Testis (tissue), 3 donors: ENCODE measurements around the gene DTNB. TPM values are rescaled to one million over a fixed set of nuclear protein-coding genes. Genes with fewer than 3 reads are reported as not detected.

Source experiments
- DNase-seq: peaks from one replicate; pipeline ENCODE4 v3.0.0-alpha.2; 2019
- H3K27ac ChIP-seq, 2 donors: fragments of 200-600 bp; sonication (generic); one replicate each; pipeline ENCODE4 v1.5.1; 2019
- H3K27me3 ChIP-seq: fragments of 200-600 bp; sonication (generic); one replicate; pipeline ENCODE4 v1.5.1; 2019
- H3K36me3 ChIP-seq: fragments of 200-600 bp; sonication (generic); one replicate; pipeline ENCODE4 v1.5.1; 2017; ENCODE audit warnings: low read depth; ENCODE audit errors: missing control alignments
- H3K4me1 ChIP-seq: fragments of 200-600 bp; sonication (generic); one replicate; pipeline ENCODE4 v1.5.1; 2019
- H3K4me3 ChIP-seq, 2 donors: fragments of 200-600 bp; sonication (generic); one replicate each; pipeline ENCODE4 v1.5.1; 2017 to 2019
- H3K9me3 ChIP-seq: fragments of 200-600 bp; sonication (generic); one replicate; pipeline ENCODE4 v1.5.1; 2017
- CTCF ChIP-seq, 3 experiments: fragments of 450-650 bp in 2 of 3; fragments of 200-600 bp in 1 of 3; sonication (generic) in 1 of 3; IDR thresholded peaks; one replicate each; pipeline ENCODE4 v1.5.1; 2016 to 2019; ENCODE audit warnings: antibody characterized with exemption in 3 of 3, mild to moderate bottlenecking in 2 of 3, moderate library complexity in 1 of 3
- POLR2A ChIP-seq: fragments of 450-650 bp; IDR thresholded peaks from one replicate; pipeline ENCODE4 v1.6.1; 2017; ENCODE audit warnings: antibody characterized with exemption, mild to moderate bottlenecking, moderate library complexity
- WGBS, 2 donors: methylation state at CpG; one replicate each; pipeline ENCODE4 v1.1.5; 2018; 5-methylcytosine and 5-hydroxymethylcytosine counted together
- intact Hi-C: fragments of 100-400 bp; cut with DNase I; formaldehyde crosslinking; loops from one replicate; pipeline ENCODE4 v1.15.1; 2023; ENCODE audit warnings: low total_unique reads
- polyA plus RNA-seq: library from polyadenylated mRNA; stranded (reverse); fragments of 350-450 nt; fragmentation: Illumina TruSeq; extraction: RNeasy Lipid Tissue Mini Kit (QIAGEN cat#74804); gene quantifications from one replicate; pipeline ENCODE4 v1.2.3, GENCODE V29; 2014; ENCODE audit warnings: low read depth, low replicate concordance; ENCODE audit not compliant: insufficient read depth
- total RNA-seq, 2 donors: library from RNA; depleted of rRNA; stranded (reverse); fragments of >200 nt; gene quantifications; one replicate each; pipeline ENCODE4 v1.2.3, GENCODE V29; 2016

The DTNB gene
- total and polyA plus RNA-seq, 3 donors from 2014 or later: 21.9 to 47.3 (median 45.1) TPM

- intact Hi-C loops: no loop called here
- no peak overlapping the region for H3K4me3 ChIP-seq
- H3K27me3 ChIP-seq: no peaks in the 10 kb centered on the region
- peaks cover under 1% of the 10 kb centered on the region for H3K4me1 ChIP-seq
- no peak for TF ChIP-seq POLR2A
- TF ChIP-seq CTCF (IDR thresholded peaks at IDR 0.05): no peak
- no peak for DNase-seq
- WGBS, 2 donors: 92 to 95% methylated on average over 5 of the region's 5 CpGs
- no peaks in the 10 kb centered on the region for H3K36me3 ChIP-seq
- no peak overlapping the region for H3K27ac ChIP-seq
- H3K9me3 ChIP-seq: no peaks in the 10 kb centered on the region
These were observed 112.1 kb downstream of the DTNB start for GRCh38 chr2:25561136-25561850.

- intact Hi-C loops: no loop called here
- 94 to 95% methylated on average over 10 of the region's 10 CpGs for WGBS, 2 donors
These were observed 114.2 kb downstream of the DTNB start for GRCh38 chr2:25559148-25559547.

GRCh38 chr2:25558262-25558661 is 115.1 kb downstream of the DTNB start:
- H3K36me3 ChIP-seq: no peaks in the 10 kb centered on the region
- 82 to 83% methylated on average over 2 of the region's 2 CpGs for WGBS, 2 donors
- intact Hi-C loops: no loop called here
- TF ChIP-seq POLR2A (no peak), CTCF (IDR thresholded peaks at IDR 0.05) (no peak)
- H3K27ac ChIP-seq: no peak overlapping the region
- H3K9me3 ChIP-seq: no peaks in the 10 kb centered on the region
- H3K4me1 ChIP-seq: no peaks in the 10 kb centered on the region
- DNase-seq: no peak
- H3K27me3 ChIP-seq: no peaks in the 10 kb centered on the region
- H3K4me3 ChIP-seq: no peak overlapping the region

More at GRCh38 chr2:25559148-25559547, 114.2 kb downstream of the DTNB start:
- H3K36me3 ChIP-seq: no peaks in the 10 kb centered on the region
- H3K4me1 ChIP-seq: no peaks in the 10 kb centered on the region
- H3K27ac ChIP-seq: no peak overlapping the region
- no peak for DNase-seq
- H3K4me3 ChIP-seq: no peak overlapping the region
- no peaks in the 10 kb centered on the region for H3K9me3 ChIP-seq
- TF ChIP-seq CTCF (IDR thresholded peaks at IDR 0.05) (no peak), POLR2A (no peak)
- H3K27me3 ChIP-seq: no peaks in the 10 kb centered on the region

DNA sequence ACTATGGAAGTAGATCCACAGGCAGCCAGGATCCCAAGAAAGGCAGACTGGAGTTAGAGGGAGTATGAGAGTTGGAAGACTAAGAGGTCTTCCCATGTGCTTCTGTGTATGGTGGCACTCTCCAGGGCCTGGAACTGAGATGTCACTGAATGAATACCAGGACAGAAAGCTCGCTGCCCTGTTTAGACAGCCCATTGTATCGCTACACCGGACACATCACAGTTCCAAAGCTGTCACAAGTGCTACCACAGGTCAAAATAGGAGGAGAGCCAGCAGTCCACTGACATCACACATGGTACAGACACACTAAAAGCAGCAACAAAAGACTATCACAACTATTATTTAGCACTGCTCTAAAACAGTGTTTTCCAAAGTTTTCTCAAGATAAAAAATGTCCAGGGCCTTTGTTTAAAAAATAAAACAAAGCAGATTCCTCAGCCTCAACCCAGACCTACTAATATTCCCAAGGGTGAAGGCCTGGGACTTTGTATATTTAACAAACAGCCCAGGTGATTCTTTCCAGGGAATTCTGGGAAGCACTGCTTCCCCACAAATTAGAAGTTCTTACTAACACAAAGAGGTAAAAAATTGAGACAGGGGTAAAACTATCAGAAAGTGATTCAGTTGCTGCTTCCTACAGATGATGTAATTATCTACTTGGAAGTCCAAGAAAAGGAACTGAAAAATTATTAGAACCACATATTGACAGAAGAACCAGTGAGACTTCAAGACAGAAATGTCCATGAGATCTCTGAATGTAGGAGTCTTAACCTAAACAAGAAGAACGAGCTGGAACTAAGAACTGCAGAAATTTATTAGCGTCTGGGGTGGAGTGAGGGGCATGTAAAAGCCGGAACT is 116.0 kb downstream of the DTNB start:
- Histone ChIP-seq H3K27me3 (no peaks in the 10 kb centered on the region), H3K27ac (no peak overlapping the region), H3K4me3 (no peak overlapping the region), H3K36me3 (no peaks in the 10 kb centered on the region), H3K4me1 (no peaks in the 10 kb centered on the region), H3K9me3 (no peaks in the 10 kb centered on the region)
- intact Hi-C loops: no loop called here
- no peak for TF ChIP-seq CTCF (IDR thresholded peaks at IDR 0.05)
- no peak for DNase-seq
- WGBS, 2 donors: 82 to 86% methylated on average over 6 of the region's 6 CpGs
